Activated B cell treated with CpG ODN at 0.5 μM for 24 hours (primary cell): ENCODE results near the gene LENG9. TPM values are rescaled to one million over a fixed set of nuclear protein-coding genes. Genes with fewer than 3 reads are reported as not detected.

ENCODE experiments used
- ATAC-seq: fragments of 200-7000 bp; cut with Tn5 transposase; one replicate; pipeline ENCODE4 v1.10.0; 2021; ENCODE audit warnings: low read depth, mild to moderate bottlenecking, moderate library complexity
- CTCF ChIA-PET: fragments of 350-600 bp; sonication (Branson Sonifier 250); formaldehyde crosslinking; loops from one replicate; lab custom pipeline; 2021; ENCODE audit warnings: antibody characterized with exemption; lab: Charles Lee
- POLR2A ChIA-PET: fragments of 350-600 bp; sonication (Branson Sonifier 250); formaldehyde crosslinking; loops from one replicate; lab custom pipeline; 2021; ENCODE audit warnings: antibody characterized with exemption; lab: Charles Lee
- DNase-seq: peaks from one replicate; pipeline ENCODE4 v3.0.0; 2022
- H3K27ac Mint-ChIP-seq: one replicate; pipeline ENCODE4 v1.8.0; 2020; ENCODE audit warnings: mixed read lengths
- H3K27me3 Mint-ChIP-seq: one replicate; pipeline ENCODE4 v1.8.0; 2021; ENCODE audit warnings: mixed read lengths
- H3K36me3 Mint-ChIP-seq: one replicate; pipeline ENCODE4 v1.8.0; 2021; ENCODE audit warnings: low read depth, mixed read lengths
- H3K4me1 Mint-ChIP-seq: one replicate; pipeline ENCODE4 v1.8.0; 2021; ENCODE audit warnings: mixed read lengths
- H3K4me3 Mint-ChIP-seq: one replicate; pipeline ENCODE4 v1.8.0; 2020; ENCODE audit warnings: mild to moderate bottlenecking, mixed read lengths
- H3K9me3 Mint-ChIP-seq: one replicate; pipeline ENCODE4 v1.8.0; 2020; ENCODE audit warnings: mixed read lengths
- intact Hi-C: fragments of 100-400 bp; cut with micrococcal nuclease; formaldehyde crosslinking; loops from one replicate; pipeline ENCODE4 v1.15.1; 2024
- total RNA-seq: library from RNA; stranded (reverse); gene quantifications from 2 replicates; pipeline ENCODE4 v1.2.3, GENCODE V29; 2022
- TF ChIP-seq, protein P1 (sequence below): fragments of 200-600 bp; IDR thresholded peaks from one replicate; pipeline ENCODE4 v1.8.0; 2022; ENCODE audit warnings: antibody characterized with exemption, mild to moderate bottlenecking

LENG9 gene
- total RNA-seq, 1 donor from 2014 or later, result 8.5 TPM

- no peaks in the 10 kb centered on the region for H3K9me3 Mint-ChIP-seq
- intact Hi-C loops, result no loop called here
- H3K27me3 Mint-ChIP-seq, result no peaks in the 10 kb centered on the region
- H3K36me3 Mint-ChIP-seq, result peaks cover 11% of the 10 kb centered on the region
- DNase-seq (no peak), ATAC-seq (no peak)
- TF ChIP-seq, protein P1, sequence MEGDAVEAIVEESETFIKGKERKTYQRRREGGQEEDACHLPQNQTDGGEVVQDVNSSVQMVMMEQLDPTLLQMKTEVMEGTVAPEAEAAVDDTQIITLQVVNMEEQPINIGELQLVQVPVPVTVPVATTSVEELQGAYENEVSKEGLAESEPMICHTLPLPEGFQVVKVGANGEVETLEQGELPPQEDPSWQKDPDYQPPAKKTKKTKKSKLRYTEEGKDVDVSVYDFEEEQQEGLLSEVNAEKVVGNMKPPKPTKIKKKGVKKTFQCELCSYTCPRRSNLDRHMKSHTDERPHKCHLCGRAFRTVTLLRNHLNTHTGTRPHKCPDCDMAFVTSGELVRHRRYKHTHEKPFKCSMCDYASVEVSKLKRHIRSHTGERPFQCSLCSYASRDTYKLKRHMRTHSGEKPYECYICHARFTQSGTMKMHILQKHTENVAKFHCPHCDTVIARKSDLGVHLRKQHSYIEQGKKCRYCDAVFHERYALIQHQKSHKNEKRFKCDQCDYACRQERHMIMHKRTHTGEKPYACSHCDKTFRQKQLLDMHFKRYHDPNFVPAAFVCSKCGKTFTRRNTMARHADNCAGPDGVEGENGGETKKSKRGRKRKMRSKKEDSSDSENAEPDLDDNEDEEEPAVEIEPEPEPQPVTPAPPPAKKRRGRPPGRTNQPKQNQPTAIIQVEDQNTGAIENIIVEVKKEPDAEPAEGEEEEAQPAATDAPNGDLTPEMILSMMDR, result no peak
- peaks cover 13% of the 10 kb centered on the region for H3K4me1 Mint-ChIP-seq
- no peak overlapping the region for H3K4me3 Mint-ChIP-seq
- POLR2A ChIA-PET, result no interaction called here
- CTCF ChIA-PET, result no interaction called here
- H3K27ac Mint-ChIP-seq, result no peak overlapping the region
Observed at GRCh38 chr19:54436628-54437252, 26.8 kb downstream of the LENG9 start.

GRCh38 chr19:54436031-54436523 is 27.5 kb downstream of the LENG9 start:
- ATAC-seq (no peak), DNase-seq (no peak)
- Mint-ChIP-seq H3K27me3 (no peaks in the 10 kb centered on the region), H3K9me3 (no peaks in the 10 kb centered on the region), H3K4me3 (no peak overlapping the region), H3K4me1 (peaks cover 17% of the 10 kb centered on the region), H3K36me3 (peaks cover 9% of the 10 kb centered on the region), H3K27ac (no peak overlapping the region)
- POLR2A ChIA-PET, result interaction anchor here (0.6 to 0.8 kb wide), 2 partner anchors 12 to 16 kb away, joined by 3 read pairs; partner anchors contain the start of gene LENG8
- TF ChIP-seq, protein P1, result no peak
- CTCF ChIA-PET, result no interaction called here
- intact Hi-C loops, result no loop called here

GRCh38 chr19:54435551-54436016 is 28.0 kb downstream of the LENG9 start:
- CTCF ChIA-PET, result no interaction called here

GRCh38 chr19:54434873-54435214 is 28.7 kb downstream of the LENG9 start:
- POLR2A ChIA-PET, result no interaction called here
- intact Hi-C loops, result no loop called here
- TF ChIP-seq, protein P1, result no peak

More at GRCh38 chr19:54435551-54436016, 28.0 kb downstream of the LENG9 start:
- Mint-ChIP-seq H3K36me3 (peaks cover 6% of the 10 kb centered on the region), H3K27me3 (no peaks in the 10 kb centered on the region), H3K9me3 (no peaks in the 10 kb centered on the region), H3K4me3 (no peak overlapping the region), H3K27ac (no peak overlapping the region), H3K4me1 (peaks cover 22% of the 10 kb centered on the region)
- POLR2A ChIA-PET, result interaction anchor here (0.6 to 0.8 kb wide), 3 partner anchors 13 to 24 kb away, joined by 3 to 4 read pairs (median 3); partner anchors contain the start of gene LENG8
- intact Hi-C loops, result no loop called here
- TF ChIP-seq, protein P1, result no peak
- ATAC-seq, result no peak
- DNase-seq, result no peak

GRCh38 chr19:54434112-54434872 is 29.3 kb downstream of the LENG9 start:
- Mint-ChIP-seq H3K36me3 (peaks cover 4% of the 10 kb centered on the region), H3K27ac (no peak overlapping the region), H3K27me3 (peaks cover 4% of the 10 kb centered on the region), H3K4me3 (no peak overlapping the region), H3K9me3 (no peaks in the 10 kb centered on the region), H3K4me1 (peaks cover 22% of the 10 kb centered on the region)
- TF ChIP-seq, protein P1, result no peak
- ChIA-PET POLR2A (interaction anchor here (0.6 kb wide), 1 partner anchor 48 kb away, joined by 8 read pairs; no protein-coding TSS in a partner anchor), CTCF (no interaction called here)
- DNase-seq, result no peak
- intact Hi-C loops, result no loop called here
- ATAC-seq, result no peak

More at GRCh38 chr19:54434873-54435214, 28.7 kb downstream of the LENG9 start:
- H3K27ac Mint-ChIP-seq, result no peak overlapping the region
- no peak overlapping the region for H3K4me3 Mint-ChIP-seq
- H3K36me3 Mint-ChIP-seq, result peaks cover 4% of the 10 kb centered on the region
- peaks cover 24% of the 10 kb centered on the region for H3K4me1 Mint-ChIP-seq
- CTCF ChIA-PET, result no interaction called here
- H3K9me3 Mint-ChIP-seq, result no peaks in the 10 kb centered on the region
- no peak for ATAC-seq
- peaks cover 2% of the 10 kb centered on the region for H3K27me3 Mint-ChIP-seq
- no peak for DNase-seq
